DMS53 (cell line): ENCODE data around the gene LIPT2.
"Not testable (repeated sequence)": the region's sequence is repeated elsewhere in the genome, so short reads cannot be mapped to it uniquely, and the experiment has no call there.

ENCODE experiments used
- DNase-seq: peaks from one replicate; lab custom pipeline; 2025; lab: John Stamatoyannopoulos, UW

Gene LIPT2

DNA sequence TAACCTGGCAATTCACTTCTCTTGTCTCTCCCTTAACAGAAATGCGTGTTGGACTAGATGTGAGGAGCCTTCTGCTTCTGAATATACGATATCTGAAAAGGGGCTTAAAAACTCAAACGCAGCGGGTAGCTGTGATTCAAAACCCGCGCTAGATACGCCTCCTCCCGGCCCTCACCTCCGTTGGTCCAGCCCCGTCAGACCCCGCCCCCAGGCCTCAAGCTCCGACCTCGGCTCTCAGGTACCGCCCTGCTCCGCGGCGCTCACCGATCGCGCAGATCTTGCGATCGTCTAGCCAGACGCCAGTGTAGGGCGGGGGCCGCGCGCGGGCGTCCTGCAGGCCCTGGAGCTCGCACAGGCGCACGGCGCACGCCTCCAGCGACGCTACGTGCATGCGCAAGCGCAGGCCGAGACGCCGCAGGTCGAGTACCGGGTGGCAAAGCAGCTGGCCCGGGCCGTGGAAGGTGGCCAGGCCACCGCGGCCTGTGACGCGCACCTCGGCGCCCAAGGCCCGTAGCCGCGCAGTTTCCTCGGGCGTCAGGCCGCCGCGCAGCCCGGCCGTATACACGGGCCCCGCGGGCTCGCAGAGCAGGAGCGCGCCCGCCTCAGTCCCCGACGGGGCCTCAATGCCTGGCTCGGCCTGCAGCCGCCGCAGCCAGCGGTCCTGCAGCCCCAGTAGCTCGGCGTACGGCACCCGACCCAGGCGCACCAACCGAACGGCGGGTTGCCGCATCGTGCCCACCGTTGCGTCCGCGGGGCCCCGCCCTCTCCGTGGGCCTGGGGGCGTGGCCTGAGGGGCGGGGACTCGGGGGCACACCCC lies at the start of gene LIPT2:
LIPT2 (minus strand) TSS at position 751 of the 817 bp plus-strand sequence; CDS start at position 730, 21 bp downstream.
- DNase-seq, result peak; percentile 100

GRCh38 chr11:74541466-74541865 lies 47.9 kb upstream of the LIPT2 start:
- DNase-seq, result no peak

DNA sequence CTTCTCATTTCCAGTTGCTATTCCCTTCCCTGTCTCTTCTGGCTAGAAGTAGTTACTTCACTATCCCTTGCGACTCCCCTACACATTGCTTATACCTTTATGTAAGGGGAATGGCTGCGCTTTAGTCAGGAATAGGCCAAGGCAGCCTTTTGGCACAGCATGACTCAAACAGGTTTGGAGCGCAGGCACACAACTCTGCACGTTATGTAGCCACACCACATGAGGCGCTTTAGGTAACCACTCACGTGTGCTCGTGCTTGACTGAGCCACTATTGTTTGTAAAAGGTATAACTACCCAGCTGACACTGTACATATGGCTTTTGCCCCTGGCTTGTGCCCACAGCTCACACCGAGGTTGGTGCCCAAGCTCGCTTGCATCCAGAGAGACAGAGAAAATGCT lies 46.7 kb upstream of the LIPT2 start:
- DNase-seq, result peak; percentile 47

DNA sequence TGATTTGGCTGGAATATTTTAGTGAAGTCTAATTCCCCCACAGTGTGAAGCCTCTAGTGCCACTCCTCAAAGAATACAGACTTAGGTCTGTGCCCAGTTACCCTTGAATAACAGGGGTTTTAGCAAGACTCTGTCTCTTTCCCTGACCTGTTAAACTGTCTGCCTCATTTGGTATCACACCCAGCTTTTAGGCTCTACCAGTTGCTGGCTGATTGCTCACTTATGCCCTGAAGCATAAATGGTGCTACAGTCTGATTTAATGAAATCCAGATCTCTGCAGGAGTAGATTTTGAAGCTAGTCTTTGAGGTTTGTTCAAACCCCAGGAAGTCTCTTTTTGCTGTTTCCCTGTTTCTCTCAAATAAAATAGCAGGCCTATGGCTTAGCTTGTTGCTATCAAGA lies 45.2 kb upstream of the LIPT2 start:
- DNase-seq, result no peak

DNA sequence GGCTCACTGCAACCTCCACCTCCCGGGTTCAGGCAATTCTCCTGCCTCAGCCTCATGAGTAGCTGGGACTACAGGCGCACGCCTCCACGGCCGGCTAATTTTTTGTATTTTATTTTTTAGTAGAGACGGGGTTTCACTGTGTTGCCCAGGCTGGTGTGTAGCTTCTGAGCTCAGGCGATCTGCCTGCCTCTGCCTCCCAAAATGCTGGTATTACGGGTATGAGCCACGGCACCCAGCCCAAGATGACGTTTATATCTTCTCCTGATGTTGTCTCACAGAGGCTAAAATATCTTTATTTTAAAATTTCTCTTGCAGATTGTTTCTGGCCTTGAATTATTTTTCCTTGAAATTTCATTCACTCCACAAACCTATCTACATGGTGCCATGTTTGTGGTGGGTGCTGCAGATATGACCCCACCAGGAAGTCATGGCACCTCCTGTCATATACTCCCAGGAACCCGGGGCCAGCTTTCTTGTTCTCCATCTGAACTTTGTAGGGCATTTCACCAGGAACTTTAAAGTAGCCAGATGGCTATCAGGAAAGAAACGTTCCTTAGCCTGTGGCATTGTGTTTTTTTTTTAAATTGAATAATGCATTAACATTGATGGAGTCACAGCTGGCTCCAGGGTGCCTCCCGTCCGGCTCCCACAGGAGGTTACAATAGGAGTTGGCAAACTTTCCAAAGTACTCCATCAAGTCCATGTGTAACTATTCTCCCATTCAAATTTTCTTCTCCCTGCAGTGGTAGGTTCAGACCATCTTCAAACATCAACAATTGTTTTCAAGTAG lies 42.0 kb upstream of the LIPT2 start:
- DNase-seq, result no peak

- not testable (repeated sequence) for DNase-seq
These were observed 41.4 kb upstream of the LIPT2 start for GRCh38 chr11:74534946-74535275.

- no peak for DNase-seq
These were observed 40.9 kb upstream of the LIPT2 start for GRCh38 chr11:74534216-74534945.

DNA sequence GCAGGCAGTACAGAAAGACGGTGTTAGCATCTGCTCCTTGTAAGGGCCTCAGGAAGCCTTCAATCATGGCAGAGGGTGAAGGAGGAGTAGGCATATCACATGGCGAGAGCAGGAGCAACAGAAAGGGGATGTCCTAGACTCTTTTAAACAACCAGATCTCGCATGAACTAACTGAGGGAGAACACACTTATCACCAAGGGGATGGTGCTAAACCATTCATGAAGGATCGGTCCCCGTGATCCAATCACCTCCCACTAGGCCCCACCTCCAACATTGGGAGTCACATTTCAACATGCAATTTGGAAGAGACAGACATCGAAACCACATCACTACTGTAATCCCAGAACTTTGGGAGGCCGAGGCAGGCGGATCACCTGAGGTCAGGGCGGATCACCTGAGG lies 39.9 kb upstream of the LIPT2 start:
- no peak for DNase-seq

DNA sequence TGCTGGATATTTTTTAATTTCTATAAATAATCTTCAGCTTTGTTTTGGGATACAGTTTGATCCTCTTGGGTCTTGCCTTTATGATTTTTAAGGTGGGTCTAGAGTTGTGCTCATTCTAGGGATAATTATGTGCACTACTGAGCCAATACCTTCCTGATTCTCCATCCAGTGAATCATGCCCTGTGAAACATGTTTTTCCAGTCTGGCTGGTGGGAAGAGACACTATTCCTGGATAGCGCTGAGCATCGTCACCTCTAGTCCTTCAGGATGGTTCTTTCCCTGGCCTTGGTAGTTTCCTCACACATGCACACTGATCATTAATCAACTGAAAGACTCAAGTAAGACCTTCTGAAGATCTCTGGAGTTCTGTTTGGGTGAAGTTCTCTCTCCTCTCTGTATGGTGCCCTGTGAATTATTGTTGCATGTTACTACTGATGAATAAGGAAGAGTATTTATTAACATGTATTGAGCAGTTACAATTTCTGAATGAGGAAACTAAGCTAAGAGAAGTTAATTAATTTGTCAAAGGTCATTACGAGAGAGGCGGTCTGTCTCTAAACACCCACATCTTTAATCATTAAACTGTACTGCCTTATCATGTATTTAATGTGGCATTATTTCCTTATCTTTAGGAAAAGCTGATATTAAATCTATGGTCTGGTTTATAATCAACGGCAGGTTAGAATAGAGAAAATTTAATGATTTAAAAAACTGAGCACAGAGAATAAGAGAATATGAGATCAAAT lies 39.1 kb upstream of the LIPT2 start:
- peak; percentile 98 for DNase-seq

GRCh38 chr11:74524978-74525377 lies 31.5 kb upstream of the LIPT2 start:
- DNase-seq, result no peak

DNA sequence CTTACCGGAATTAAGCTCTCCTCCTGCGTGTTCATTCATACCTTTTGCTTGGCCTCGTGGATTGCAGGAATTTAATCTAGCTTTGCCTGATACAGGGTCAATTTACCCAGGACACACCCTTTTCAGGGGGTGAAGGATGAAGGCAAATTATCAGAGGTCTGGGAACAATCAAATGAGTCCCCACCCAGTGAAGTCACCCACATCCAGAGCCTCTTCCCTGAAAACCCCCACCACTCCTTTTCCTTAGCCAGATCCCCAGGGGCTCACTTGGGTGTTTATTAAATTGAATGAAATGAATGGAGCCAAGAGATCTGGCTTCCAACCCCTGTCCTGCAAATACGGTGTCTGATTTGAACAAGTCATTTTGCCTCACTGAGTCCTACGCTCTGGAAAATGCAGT lies 31.0 kb upstream of the LIPT2 start:
- no peak for DNase-seq

DNA sequence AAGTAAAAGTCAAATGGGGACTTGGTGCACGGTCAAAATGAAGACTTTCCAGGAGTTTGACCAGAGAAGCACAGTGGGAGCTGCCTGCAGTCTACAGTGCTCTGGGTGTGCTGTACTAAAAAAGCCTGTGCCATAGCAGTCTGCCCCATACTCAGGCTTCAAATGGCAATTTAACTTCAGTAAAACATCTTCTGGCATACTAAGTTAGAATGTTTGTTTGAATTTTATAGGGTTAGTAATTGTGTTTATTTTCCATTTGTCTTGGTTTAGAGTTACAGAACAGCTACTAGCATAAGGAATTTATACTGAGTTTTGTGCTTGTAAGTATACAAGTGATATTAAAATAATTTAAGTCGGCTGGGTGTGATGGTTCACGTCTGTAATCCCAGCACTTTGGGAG lies 29.3 kb upstream of the LIPT2 start:
- DNase-seq, result no peak

DNA sequence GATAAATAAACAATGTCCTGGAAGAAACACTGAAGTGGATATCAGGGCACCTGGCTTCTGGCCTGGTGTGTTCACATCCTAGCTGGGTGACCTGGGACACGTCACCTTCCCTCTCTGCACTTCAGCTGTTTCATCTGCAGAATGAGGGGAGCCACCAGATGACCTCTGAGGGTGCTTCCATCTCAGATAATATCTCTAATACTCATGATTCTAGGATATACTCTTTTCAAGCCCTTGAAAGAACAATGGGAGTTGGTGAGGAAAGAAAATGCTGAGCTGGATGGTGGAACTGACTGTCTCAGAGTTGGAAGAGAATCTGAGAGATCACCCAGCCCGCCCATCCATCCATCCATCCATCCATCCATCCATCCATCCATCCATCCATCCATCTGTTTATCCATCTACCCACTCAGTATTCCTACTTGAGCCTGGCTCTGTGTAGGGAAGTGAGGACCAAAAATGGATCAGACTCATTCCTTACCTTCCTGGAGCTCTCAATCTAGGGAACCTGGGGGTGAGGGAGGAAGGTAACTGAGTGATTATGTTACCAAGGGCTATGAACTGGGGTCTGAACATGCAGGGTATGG lies 28.2 kb upstream of the LIPT2 start:
- DNase-seq, result no peak

GRCh38 chr11:74520927-74521665 lies 27.6 kb upstream of the LIPT2 start:
- DNase-seq, result no peak

DNA sequence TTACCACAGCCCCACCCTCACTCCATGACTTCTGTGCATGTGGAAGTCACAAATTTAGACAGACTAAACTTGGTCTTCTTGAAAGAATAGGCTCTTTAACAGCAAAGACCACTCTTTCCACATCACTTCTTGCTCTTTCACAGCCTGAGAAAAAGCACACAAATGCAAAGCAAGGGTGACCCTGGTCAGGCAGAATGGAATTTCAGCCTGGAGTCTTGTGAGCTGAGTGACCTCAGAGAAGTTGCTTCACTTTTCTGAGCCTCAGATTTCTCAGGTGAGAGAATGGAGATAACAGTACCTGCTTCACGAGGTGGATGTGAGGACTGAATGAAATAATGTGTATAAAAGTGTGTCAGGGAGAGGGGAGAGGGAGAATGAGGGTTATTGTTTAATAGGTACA lies 26.8 kb upstream of the LIPT2 start:
- DNase-seq, result no peak

GRCh38 chr11:74519710-74520109 lies 26.2 kb upstream of the LIPT2 start:
- no peak for DNase-seq

- not testable (repeated sequence) for DNase-seq
These were observed 24.1 kb upstream of the LIPT2 start for GRCh38 chr11:74517592-74517991.

- DNase-seq, result no peak
These were observed 14.1 kb upstream of the LIPT2 start for GRCh38 chr11:74507582-74507981.

- DNase-seq, result no peak
These were observed 13.3 kb upstream of the LIPT2 start for GRCh38 chr11:74506823-74507222.

- no peak for DNase-seq
These were observed 12.4 kb upstream of the LIPT2 start for GRCh38 chr11:74505911-74506310.
